HG02610 (cell line): ENCODE measurements around the gene CTU2.
A peak's percentile ranks its signal among the peaks of the same experiment; 100 is the strongest.
"Not testable (repeated sequence)": the region's sequence is repeated elsewhere in the genome, so short reads cannot be mapped to it uniquely, and the experiment has no call there.

Experiments used
- ATAC-seq: cut with Tn5 transposase; IDR thresholded peaks from one replicate; pipeline ENCODE4 v1.9.1; 2021; ENCODE audit warnings: mild to moderate bottlenecking, moderate library complexity; ENCODE audit not compliant: unreplicated experiment

CTU2 gene

GRCh38 chr16:88706229-88706964 lies at the start of gene CTU2, which contains the start of gene RNF166:
CTU2 (plus strand) TSS chr16:88706503; CDS start chr16:88706531, 28 bp downstream.
RNF166 (minus strand) TSS chr16:88706408; CDS start chr16:88706325, 83 bp downstream.
- ATAC-seq: peak; percentile 69

GRCh38 chr16:88657371-88657770 lies 48.9 kb upstream of the CTU2 start:
- ATAC-seq: no peak

- no peak for ATAC-seq
Observed at GRCh38 chr16:88658714-88659113, 47.6 kb upstream of the CTU2 start.

- no peak for ATAC-seq
Observed at GRCh38 chr16:88659160-88659559, 47.1 kb upstream of the CTU2 start.

DNA sequence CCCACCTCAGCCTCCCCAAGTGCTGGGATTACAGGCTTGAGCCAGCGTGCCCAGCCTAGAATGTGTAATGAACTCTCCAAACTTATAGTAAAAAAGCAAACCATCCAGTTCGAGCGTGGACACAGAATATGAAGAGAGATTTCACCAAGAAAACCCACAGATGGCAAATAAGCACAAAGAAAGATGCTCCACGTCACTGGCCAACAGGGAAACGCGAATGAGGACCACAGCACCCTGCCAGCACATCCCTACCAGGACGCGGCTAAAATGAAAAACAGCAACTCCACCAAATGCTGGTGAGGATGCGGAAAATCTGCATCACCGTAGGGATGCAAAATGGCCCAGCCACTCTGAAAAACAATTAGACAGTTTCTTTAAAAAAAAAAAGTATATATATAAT lies 44.8 kb upstream of the CTU2 start:
- ATAC-seq: no peak

DNA sequence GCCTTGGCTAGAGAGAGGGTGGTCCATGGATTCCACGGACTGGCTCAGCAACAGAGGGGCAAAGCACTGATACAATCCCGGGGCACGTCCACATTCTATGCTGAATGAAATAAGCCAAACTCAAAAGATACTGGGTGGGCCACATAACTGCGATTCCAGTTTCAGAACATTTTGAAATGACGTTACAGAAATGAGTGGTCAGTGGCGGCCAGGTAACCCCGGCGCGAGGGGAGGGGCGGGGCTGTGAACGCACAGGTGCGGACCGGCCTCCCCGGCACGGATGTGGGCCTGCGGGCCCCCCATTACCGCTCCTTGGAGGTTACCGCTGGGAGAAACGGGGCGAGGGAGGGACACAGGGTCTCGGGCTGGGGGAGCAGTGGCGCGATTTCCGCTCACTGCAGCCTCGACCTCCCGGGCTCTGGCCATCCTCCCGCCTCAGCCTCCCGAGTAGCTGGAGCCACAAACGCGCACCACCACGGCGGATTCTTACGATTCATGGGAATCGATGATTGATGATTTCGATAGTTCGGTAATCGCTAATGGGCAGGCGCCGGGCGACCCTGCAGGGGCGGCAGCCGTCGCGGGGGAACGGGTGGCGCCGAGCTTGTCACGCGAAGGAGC lies 44.0 kb upstream of the CTU2 start:
- ATAC-seq: no peak

DNA sequence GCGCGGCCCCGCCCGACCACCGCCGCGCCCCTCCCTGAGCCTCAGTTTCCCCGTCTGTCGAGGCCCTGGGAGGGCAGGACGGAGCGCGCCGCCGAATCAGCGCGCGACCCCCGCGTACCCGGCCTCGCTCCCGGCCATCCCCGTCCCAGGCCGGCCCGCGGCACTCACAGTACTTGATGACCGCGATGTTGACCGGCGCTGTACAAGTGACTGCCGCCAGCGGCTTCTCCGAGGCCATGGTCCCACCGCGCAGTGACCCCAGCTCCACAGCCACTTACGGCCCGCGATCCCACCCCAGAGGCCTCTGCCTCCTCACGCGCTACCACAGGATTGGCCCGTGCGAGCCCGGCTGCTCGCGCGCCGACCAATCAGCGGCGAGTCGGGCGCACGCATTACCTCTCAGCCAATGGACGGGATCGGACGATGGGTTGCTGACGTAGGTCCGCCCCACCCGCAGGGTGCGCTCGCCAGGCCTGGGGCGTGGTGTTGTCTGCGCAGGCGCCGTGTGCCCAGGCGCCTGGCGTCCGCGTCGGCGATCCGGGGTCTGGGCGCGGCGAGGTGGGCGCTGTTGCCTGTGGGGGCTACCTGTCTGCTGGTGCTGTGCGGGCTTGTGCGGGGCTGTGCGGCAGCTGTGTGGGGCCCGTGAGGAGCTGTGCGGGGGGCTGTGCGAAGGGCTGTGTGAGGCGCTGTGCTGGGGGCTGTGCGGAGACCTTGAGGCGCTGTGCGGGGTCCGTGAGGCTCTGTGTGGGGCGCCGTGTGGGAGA lies 43.3 kb upstream of the CTU2 start, which contains the start of gene MVD:
MVD (minus strand) TSS at position 249 of the 764 bp plus-strand sequence; CDS start at position 238, 11 bp downstream.
- ATAC-seq: peak; percentile 93

GRCh38 chr16:88665148-88665547 lies 41.2 kb upstream of the CTU2 start:
- no peak for ATAC-seq

GRCh38 chr16:88665570-88665969 lies 40.7 kb upstream of the CTU2 start:
- ATAC-seq: no peak

DNA sequence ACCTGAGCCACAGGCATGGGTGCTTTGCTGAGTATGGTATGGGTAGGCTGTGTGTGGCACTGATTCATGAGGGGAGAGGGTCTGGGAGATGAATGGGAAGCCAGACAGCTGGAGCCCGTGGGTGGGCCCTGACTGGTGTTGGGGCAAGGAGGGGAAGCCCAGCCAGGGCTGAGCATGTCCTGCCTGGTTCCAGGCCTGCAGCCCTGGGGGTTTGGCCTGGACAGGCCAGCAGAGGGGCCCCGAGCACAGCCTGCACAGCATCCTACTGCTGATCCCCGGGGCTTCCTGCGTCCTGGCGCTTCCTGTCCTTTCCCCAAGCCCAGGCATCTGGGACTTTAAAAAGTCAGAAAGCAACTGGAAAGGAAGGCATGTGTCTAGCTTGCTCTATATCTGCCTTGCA lies 38.8 kb upstream of the CTU2 start:
- no peak for ATAC-seq

GRCh38 chr16:88669493-88669892 lies 36.8 kb upstream of the CTU2 start:
- not testable (repeated sequence) for ATAC-seq

- no peak for ATAC-seq
Observed at GRCh38 chr16:88669980-88670379, 36.3 kb upstream of the CTU2 start.

- no peak for ATAC-seq
Observed at GRCh38 chr16:88671806-88672205, 34.5 kb upstream of the CTU2 start.

DNA sequence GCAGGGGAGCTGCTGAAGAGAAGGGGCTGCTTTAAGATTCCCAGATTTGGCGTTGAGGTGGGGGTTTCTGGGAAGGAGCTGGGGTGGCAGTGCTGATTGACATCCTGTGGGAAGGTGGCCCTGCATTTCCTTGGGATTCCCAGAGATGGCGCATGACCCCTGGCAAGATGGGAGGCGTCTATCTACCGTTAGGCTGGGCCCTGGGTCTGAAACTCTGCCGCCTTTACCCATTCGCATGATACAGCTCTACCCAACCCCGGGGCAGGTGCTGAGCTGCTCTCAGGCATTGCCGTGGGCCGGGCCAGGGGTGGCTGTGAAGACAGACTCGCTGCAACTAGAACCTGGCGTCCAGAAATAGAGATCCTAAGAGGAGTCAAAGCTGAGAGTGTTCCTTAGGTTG lies 33.5 kb upstream of the CTU2 start:
- ATAC-seq: no peak

DNA sequence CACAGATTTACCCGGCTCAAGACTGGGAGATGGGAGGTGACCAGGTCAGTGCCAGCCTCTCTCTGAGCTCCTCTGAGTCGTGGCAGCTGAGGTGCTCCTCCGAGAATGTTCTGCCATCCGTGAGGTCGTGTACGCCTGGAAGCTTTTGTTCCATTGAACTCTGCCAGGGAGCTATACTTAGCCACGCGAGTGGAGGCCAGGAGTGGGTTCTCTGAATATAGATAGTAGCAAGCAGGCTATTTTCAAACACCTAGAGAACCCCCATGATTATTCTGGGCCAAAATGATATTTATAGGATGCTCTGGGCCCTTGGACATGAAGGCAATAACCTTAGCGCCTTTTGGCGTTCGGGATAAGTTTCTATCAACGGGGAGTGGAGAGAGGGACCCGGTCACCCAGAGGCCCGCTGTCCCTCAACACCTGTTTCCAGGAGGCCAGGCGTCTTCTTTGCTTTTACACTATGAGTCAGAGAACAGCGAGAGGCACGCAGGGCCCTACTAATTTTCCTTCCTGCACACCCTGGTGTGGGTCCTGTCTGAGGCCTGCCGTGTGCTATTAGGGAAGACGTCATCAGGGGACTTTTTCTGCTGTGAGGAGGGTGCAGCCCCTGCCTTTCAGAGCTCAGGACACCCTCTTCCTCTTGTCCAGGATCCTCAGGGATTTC lies 32.5 kb upstream of the CTU2 start:
- no peak for ATAC-seq

- no peak for ATAC-seq
Observed at GRCh38 chr16:88676502-88677242, 29.6 kb upstream of the CTU2 start.

DNA sequence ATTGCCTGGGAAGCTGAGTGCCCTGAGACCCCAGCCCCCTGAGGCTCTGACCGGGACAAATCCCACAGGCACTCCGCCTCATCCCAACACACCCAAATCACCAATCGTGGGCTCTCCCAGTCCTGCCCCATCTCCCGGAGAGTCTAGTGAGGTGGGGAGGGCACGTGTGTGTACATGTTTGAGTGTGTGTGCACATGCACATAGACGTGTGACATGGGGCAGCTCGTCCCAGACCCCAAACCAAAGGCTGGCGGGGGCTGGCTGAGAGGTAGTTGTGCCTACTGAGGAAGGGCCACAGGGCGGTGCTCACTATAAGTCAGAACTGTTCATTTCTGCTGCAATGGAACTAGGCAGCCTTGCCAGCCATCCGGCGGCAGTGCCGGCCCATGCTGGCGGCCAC lies 28.6 kb upstream of the CTU2 start:
- no peak for ATAC-seq

GRCh38 chr16:88678224-88678979 lies 27.9 kb upstream of the CTU2 start:
- ATAC-seq: no peak

- ATAC-seq: no peak
Observed at GRCh38 chr16:88680554-88681083, 25.7 kb upstream of the CTU2 start.
